Osteocyte (in vitro differentiated cells): ENCODE data around the gene GTPBP1. TPM values are rescaled to one million over a fixed set of nuclear protein-coding genes. Genes with fewer than 3 reads are reported as not detected.

Experiments used
- DNase-seq: peaks from one replicate; pipeline ENCODE4 v3.0.0; 2021; ENCODE audit warnings: mixed read lengths; ENCODE audit not compliant: unreplicated experiment; ENCODE audit errors: extremely low spot score
- H3K27ac Mint-ChIP-seq: one replicate; pipeline ENCODE4 v1.8.0; 2021; ENCODE audit warnings: mild to moderate bottlenecking, mixed read lengths; ENCODE audit not compliant: unreplicated experiment
- H3K27me3 Mint-ChIP-seq: one replicate; pipeline ENCODE4 v1.8.0; 2021; ENCODE audit warnings: mixed read lengths; ENCODE audit not compliant: unreplicated experiment
- H3K36me3 Mint-ChIP-seq: one replicate; pipeline ENCODE4 v1.8.0; 2021; ENCODE audit warnings: mixed read lengths; ENCODE audit not compliant: unreplicated experiment
- H3K4me1 Mint-ChIP-seq: one replicate; pipeline ENCODE4 v1.8.0; 2021; ENCODE audit warnings: mixed read lengths; ENCODE audit not compliant: unreplicated experiment
- H3K4me3 Mint-ChIP-seq: one replicate; pipeline ENCODE4 v1.8.0; 2021; ENCODE audit warnings: mild to moderate bottlenecking, moderate library complexity, mixed read lengths; ENCODE audit not compliant: unreplicated experiment
- H3K9me3 Mint-ChIP-seq: one replicate; pipeline ENCODE4 v1.8.0; 2021; ENCODE audit warnings: mixed read lengths; ENCODE audit not compliant: unreplicated experiment
- total RNA-seq: library from RNA; stranded (reverse); gene quantifications from 2 replicates; pipeline ENCODE4 v1.2.1, GENCODE V29; 2021
- TF ChIP-seq, protein P1 (sequence below): fragments of 200-600 bp; sonication (generic); IDR thresholded peaks from 2 replicates; pipeline ENCODE4 v1.5.0; 2021; ENCODE audit warnings: antibody characterized with exemption, mild to moderate bottlenecking, moderate library complexity

Gene GTPBP1
- total RNA-seq, 1 donor from 2014 or later = 68.8 TPM

- Mint-ChIP-seq H3K4me3 (no peak overlapping the region), H3K36me3 (no peaks in the 10 kb centered on the region), H3K4me1 (peaks cover 31% of the 10 kb centered on the region), H3K9me3 (no peaks in the 10 kb centered on the region), H3K27ac (no peak overlapping the region), H3K27me3 (no peaks in the 10 kb centered on the region)
- no peak for DNase-seq
- TF ChIP-seq, protein P1, sequence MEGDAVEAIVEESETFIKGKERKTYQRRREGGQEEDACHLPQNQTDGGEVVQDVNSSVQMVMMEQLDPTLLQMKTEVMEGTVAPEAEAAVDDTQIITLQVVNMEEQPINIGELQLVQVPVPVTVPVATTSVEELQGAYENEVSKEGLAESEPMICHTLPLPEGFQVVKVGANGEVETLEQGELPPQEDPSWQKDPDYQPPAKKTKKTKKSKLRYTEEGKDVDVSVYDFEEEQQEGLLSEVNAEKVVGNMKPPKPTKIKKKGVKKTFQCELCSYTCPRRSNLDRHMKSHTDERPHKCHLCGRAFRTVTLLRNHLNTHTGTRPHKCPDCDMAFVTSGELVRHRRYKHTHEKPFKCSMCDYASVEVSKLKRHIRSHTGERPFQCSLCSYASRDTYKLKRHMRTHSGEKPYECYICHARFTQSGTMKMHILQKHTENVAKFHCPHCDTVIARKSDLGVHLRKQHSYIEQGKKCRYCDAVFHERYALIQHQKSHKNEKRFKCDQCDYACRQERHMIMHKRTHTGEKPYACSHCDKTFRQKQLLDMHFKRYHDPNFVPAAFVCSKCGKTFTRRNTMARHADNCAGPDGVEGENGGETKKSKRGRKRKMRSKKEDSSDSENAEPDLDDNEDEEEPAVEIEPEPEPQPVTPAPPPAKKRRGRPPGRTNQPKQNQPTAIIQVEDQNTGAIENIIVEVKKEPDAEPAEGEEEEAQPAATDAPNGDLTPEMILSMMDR = no peak
These were observed 54.9 kb downstream of the GTPBP1 start for GRCh38 chr22:38760477-38761201.

DNA sequence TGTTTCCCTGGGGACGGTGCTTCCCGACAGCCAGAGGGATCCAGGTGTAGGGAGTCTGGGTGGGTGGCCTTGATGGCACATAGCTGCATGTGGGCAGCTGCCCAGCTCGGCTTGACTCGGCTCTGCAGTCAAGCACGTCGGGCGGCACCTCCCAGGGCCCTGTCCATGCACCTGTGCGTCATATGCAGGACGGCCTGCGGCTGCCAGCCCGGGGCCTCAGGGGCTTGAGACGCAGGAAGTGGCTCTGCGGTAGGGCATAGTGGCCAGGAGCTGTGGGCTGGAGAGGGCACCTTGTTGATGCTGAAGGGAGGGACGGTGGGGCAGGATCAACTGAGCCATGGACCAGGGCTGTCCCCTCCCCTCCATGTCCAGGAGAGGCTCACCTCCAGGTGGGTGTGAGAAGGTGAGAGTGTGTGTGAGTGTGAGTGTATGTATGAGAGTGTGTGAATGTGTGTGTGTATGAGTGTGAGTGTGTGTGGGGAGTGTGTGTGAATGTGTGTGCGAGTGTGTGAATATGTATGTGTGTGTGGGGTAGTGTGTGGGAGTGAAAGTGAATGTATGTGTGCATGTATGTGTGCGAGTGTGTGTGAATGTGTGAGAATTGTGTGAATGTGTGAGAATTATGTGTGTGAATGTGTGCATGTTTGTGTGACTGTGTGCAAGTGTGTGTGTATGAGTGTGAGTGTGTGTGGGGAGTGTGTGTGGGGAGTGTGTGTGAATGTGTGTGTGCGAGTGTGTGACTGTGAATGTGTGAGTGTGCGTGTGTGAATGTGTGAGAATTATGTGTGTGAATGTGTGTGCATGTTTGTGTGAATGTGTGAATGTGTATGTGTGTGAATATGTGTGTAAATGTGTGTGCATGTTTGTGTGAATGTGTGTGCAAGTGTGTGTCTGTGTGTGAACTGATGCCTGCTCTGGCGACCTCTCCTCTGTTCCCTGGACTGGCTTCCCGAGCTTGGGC is 55.7 kb downstream of the GTPBP1 start:
- Mint-ChIP-seq H3K27ac (no peak overlapping the region), H3K9me3 (no peaks in the 10 kb centered on the region), H3K4me3 (no peak overlapping the region), H3K27me3 (no peaks in the 10 kb centered on the region), H3K4me1 (peaks cover 29% of the 10 kb centered on the region), H3K36me3 (no peaks in the 10 kb centered on the region)
- no peak for DNase-seq
- TF ChIP-seq, protein P1 = no peak

GRCh38 chr22:38762551-38762983 is 56.8 kb downstream of the GTPBP1 start:
- H3K4me1 Mint-ChIP-seq = peaks cover 25% of the 10 kb centered on the region
- H3K36me3 Mint-ChIP-seq = no peaks in the 10 kb centered on the region
- no peaks in the 10 kb centered on the region for H3K27me3 Mint-ChIP-seq
- DNase-seq = no peak
- H3K4me3 Mint-ChIP-seq = no peak overlapping the region
- no peaks in the 10 kb centered on the region for H3K9me3 Mint-ChIP-seq
- no peak overlapping the region for H3K27ac Mint-ChIP-seq
- TF ChIP-seq, protein P1 = no peak

DNA sequence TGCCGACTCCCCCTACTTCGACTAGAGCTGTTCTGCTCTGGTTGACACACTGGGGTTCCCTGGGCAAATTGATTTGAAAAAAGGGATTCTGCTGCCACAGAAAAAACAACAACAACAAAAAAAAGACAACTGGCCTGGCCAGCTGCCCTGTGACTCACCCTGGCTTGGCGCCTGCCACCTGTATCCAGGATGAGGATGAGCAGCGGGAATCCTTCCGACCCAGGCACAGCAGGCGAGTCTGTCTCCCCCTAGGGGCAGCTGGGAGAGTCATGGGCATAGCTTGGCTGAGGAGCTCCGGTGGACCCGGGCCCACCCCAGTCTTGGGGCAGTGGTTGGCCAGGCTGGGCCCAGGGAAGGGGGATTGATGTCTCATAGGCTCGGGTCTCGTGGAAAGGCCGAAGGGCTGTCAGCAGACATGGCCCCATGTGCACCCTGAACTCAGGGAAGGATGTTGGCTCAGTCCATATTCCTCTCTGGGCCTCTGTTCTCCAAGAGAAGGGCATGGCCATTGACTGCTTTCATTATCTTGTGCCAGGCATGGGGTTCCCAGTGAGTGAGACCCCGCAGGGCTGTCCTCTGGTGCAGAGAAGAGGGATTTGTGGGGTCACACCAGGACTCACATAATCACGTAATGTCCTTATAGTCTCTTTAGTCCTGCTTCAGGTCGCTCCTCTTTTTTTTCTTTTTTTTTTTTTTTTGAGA is 60.5 kb downstream of the GTPBP1 start:
- H3K9me3 Mint-ChIP-seq = no peaks in the 10 kb centered on the region
- no peak overlapping the region for H3K4me3 Mint-ChIP-seq
- H3K4me1 Mint-ChIP-seq = peaks cover 11% of the 10 kb centered on the region
- no peak for DNase-seq
- H3K27ac Mint-ChIP-seq = no peak overlapping the region
- TF ChIP-seq, protein P1 = peak; percentile 75
- no peaks in the 10 kb centered on the region for H3K27me3 Mint-ChIP-seq
- no peaks in the 10 kb centered on the region for H3K36me3 Mint-ChIP-seq
